NCI-H146 treated with DMSO at 0.1 percent for 48 hours (cell line): Measurements from ENCODE around the gene FAM81B.

ENCODE experiments used
- DNase-seq: peaks from one replicate; lab custom pipeline; 2025; ENCODE audit not compliant: unreplicated experiment; lab: John Stamatoyannopoulos, UW

Gene FAM81B

DNA sequence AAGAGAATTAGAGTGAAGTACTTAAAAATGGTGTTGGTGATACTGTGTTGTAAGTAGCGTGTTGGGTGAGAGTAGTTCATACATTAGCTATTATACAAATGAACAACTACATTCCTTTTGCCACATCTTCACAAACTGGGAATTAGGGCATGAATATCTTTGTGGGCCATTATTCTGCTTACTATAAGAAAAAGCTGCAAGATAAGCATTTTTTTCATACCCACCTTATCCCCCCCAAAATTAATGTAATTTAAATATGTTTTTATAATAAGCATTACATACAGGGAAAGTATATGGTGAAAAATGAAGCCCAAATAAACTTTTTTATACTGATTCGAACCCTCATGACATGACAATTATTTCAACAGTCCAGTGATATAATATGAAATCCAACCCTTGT is 69.5 kb downstream of the FAM81B start:
- DNase-seq: no peak

- no peak for DNase-seq
These were observed 80.3 kb downstream of the FAM81B start for GRCh38 chr5:95471487-95471886.

DNA sequence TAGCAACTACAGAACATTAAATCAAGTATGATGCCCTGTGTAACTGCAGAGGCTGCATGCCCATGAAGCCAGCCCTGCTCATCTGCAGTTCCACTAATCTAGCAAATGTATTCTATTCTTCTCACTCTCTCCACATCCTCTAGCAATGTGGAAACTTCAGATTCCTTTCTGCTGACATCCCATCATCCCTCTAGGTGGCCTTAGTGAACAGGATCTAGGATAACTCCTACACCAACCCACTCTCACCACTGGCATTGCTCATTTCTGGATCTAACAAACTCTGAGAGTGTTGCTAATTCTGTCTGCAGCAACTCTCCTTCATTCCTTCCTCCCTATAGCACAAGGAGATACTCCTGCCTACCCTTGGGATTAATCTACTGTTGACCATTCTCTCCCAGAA is 80.8 kb downstream of the FAM81B start:
- DNase-seq: no peak

DNA sequence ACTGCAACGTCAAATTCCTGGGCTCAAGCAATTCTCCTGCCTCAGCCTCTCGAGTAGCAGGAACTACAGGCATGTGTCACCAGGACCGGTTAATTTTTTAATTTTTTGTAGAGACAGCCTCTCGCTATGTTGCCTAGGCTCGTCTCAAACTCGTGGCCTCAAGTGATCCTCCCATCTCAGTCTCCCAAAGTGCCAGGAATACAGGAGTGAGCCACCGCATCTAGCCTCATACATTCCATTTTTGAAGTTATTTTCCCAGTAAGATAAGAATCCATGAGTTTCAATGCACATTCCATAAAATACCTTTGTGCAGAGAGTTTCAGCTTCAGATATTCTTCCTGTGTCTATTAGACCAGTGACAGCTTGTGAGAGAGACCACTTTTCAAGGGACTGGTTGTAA is 93.3 kb downstream of the FAM81B start:
- DNase-seq: no peak

DNA sequence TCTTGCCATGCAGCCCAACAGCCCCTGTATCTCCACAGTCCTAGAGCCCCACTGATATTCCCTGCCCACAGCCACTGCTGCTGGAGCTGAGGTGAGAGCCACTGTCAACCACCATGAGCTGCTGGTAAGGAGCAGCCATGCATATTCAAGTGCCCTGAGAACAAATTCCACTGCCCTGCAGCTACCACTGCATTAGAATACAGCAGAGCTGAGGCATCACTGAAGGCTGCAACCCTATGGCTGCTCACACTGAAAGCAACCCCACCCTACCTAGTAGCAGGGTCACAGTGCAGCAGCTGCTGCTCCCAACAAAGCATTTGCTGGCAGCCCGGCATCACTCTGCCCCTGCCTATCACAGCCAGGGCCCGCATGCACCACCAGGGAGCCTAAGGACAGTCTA is 95.0 kb downstream of the FAM81B start:
- no peak for DNase-seq

DNA sequence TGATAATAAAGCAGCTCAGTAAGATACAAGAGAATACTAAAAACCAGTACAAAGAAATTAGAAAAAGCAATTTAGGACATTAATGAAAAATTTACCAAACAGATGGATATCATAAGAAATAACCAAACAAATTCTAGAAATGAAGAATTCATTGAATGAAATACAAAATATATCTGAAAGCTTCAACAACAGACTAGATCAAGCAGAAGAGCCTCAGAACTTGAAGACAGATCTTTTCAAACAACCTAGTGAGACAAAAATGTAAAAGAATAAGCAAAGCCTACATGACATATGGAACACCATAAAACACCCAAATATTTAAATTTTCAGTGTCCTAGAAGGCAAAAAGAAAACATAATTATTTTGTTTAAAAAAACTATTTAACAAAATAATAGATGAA is 96.7 kb downstream of the FAM81B start:
- DNase-seq: no peak
